GM19324 (cell line): ENCODE data around the gene PARP12.
"Not testable (repeated sequence)": the region's sequence is repeated elsewhere in the genome, so short reads cannot be mapped to it uniquely, and the experiment has no call there.

Experiments used
- ATAC-seq: cut with Tn5 transposase; IDR thresholded peaks from one replicate; pipeline ENCODE4 v1.9.1; 2021; ENCODE audit warnings: mild to moderate bottlenecking, moderate library complexity; ENCODE audit not compliant: unreplicated experiment, low FRiP score

Gene PARP12

GRCh38 chr7:140062528-140063299, at the start of gene PARP12:
TSS of gene PARP12 (minus strand) at chr7:140062951. CDS start at chr7:140062847, 104 bp downstream.
- peak; percentile 89 for ATAC-seq

GRCh38 chr7:140108777-140109176, 46.0 kb upstream of the PARP12 start:
- not testable (repeated sequence) for ATAC-seq

GRCh38 chr7:140096459-140096858, 33.7 kb upstream of the PARP12 start:
- ATAC-seq: no peak

GRCh38 chr7:140093375-140093774, 30.6 kb upstream of the PARP12 start:
- ATAC-seq: no peak

GRCh38 chr7:140085447-140085846, 22.7 kb upstream of the PARP12 start:
- ATAC-seq: no peak

GRCh38 chr7:140084972-140085371, 22.2 kb upstream of the PARP12 start:
- no peak for ATAC-seq

GRCh38 chr7:140084142-140084655, 21.4 kb upstream of the PARP12 start:
- ATAC-seq: no peak

- ATAC-seq: no peak
These were observed 20.0 kb upstream of the PARP12 start for GRCh38 chr7:140082770-140083169.

GRCh38 chr7:140081774-140082425, 19.1 kb upstream of the PARP12 start:
- ATAC-seq: no peak

GRCh38 chr7:140080919-140081318, 18.2 kb upstream of the PARP12 start:
- ATAC-seq: no peak

- ATAC-seq: no peak
These were observed 16.4 kb upstream of the PARP12 start for GRCh38 chr7:140079121-140079536.

- ATAC-seq: no peak
These were observed 15.6 kb upstream of the PARP12 start for GRCh38 chr7:140078392-140078791.

GRCh38 chr7:140074780-140075179, 12.0 kb upstream of the PARP12 start:
- no peak for ATAC-seq

GRCh38 chr7:140070546-140070945, 7.8 kb upstream of the PARP12 start:
- no peak for ATAC-seq

- no peak for ATAC-seq
These were observed 6.7 kb upstream of the PARP12 start for GRCh38 chr7:140069298-140069949.

GRCh38 chr7:140068033-140068432, 5.3 kb upstream of the PARP12 start:
- ATAC-seq: no peak

- no peak for ATAC-seq
These were observed 4.3 kb upstream of the PARP12 start for GRCh38 chr7:140067052-140067451.

- ATAC-seq: peak; percentile 33
These were observed 628 bp downstream of the PARP12 start for GRCh38 chr7:140062118-140062527.

- ATAC-seq: no peak
These were observed 1.2 kb downstream of the PARP12 start for GRCh38 chr7:140061607-140061930.

GRCh38 chr7:140060788-140061606, 1.8 kb downstream of the PARP12 start:
- ATAC-seq: no peak

- no peak for ATAC-seq
These were observed 2.5 kb downstream of the PARP12 start for GRCh38 chr7:140060243-140060630.
